Thyroid gland (tissue), 4 donors: ENCODE measurements around the gene COTL1.

ENCODE experiments used
- POLR2A ChIP-seq, 2 donors: fragments of 450-650 bp; IDR thresholded peaks; one replicate each; pipeline ENCODE4 v1.6.1; 2017; ENCODE audit warnings: antibody characterized with exemption in 2 of 2, mild to moderate bottlenecking in 2 of 2, moderate library complexity in 1 of 2
- TF ChIP-seq, protein P1 (sequence below), 6 experiments: fragments of 200-600 bp in 3 of 6; fragments of 450-650 bp in 3 of 6; sonication (generic) in 3 of 6; IDR thresholded peaks; one replicate each; pipeline ENCODE4 v1.5.1; 2016 to 2019; ENCODE audit warnings: antibody characterized with exemption in 6 of 6, mild to moderate bottlenecking in 2 of 6, inconsistent platforms in 1 of 6, moderate library complexity in 1 of 6

DNA sequence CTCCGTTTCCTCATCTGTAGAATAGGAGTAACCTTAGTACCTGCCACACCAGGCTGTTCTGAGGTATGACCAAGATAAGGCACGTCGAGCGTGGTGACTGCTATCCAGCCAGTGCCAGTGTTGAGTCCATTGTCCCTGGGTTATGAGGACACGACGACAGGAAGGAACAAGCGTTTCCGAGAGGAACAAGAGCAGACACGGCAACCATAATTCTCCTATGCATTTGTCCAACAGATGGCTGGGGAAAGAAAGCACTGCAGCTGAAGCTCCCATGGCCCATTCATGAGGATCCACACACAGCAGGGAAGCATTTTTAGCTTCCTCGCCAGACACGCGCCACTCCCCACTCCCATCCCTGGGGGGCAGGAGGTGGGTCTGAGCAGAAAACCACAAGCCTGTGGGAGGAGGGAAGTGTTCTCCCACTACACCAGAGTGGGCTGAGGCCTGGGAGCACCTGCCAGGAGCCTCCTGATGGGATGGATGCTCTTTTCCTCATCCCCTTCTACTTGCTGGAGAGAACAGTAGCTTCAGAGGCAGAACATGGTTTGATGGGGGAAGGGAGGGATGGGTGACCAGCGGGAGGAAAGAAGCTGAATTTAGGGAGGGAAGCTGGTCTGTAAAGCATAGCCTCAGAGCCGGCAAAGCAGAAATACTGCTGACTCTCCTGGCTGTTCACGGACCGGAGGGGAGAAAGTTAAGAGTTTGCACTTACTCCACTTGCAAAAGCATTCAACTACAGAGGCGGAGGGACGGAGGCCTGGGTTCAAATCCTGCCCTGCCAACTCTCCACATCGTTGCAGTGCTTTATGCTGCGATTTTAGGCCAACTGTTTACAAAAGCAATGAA, 2.7 kb downstream of the COTL1 start:
- TF ChIP-seq POLR2A (IDR thresholded peaks at IDR 0.05) = no peak
- TF ChIP-seq, protein P1, sequence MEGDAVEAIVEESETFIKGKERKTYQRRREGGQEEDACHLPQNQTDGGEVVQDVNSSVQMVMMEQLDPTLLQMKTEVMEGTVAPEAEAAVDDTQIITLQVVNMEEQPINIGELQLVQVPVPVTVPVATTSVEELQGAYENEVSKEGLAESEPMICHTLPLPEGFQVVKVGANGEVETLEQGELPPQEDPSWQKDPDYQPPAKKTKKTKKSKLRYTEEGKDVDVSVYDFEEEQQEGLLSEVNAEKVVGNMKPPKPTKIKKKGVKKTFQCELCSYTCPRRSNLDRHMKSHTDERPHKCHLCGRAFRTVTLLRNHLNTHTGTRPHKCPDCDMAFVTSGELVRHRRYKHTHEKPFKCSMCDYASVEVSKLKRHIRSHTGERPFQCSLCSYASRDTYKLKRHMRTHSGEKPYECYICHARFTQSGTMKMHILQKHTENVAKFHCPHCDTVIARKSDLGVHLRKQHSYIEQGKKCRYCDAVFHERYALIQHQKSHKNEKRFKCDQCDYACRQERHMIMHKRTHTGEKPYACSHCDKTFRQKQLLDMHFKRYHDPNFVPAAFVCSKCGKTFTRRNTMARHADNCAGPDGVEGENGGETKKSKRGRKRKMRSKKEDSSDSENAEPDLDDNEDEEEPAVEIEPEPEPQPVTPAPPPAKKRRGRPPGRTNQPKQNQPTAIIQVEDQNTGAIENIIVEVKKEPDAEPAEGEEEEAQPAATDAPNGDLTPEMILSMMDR (IDR thresholded peaks at IDR 0.05) = no peak
